ENCODE results near the gene LRRC43. TPM values are rescaled to one million over a fixed set of nuclear protein-coding genes. Genes with fewer than 3 reads are reported as not detected.

LRRC43 gene
- total and polyA plus RNA-seq, 4 donors, result 2.1 to 11.6 (median 7.2) TPM

DNA sequence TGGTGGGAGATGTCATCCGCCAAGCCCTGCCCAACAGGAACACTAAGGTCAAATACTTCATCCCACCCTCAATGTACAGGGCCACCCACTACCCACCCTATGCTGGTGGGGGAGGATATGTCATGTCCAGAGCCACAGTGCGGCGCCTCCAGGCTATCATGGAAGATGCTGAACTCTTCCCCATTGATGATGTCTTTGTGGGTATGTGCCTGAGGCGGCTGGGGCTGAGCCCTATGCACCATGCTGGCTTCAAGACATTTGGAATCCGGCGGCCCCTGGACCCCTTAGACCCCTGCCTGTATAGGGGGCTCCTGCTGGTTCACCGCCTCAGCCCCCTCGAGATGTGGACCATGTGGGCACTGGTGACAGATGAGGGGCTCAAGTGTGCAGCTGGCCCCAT, 24.1 kb downstream of the LRRC43 start:
- H3K9ac ChIP-seq (ENCODE audit: insufficient read depth in 1 of 2, low read length in 2 of 2), result no peak overlapping the region
- H3K27ac ChIP-seq (ENCODE audit: low read depth in 1 of 2, low read length in 1 of 2), result no peak overlapping the region
- ATAC-seq (ENCODE audit: insufficient read depth, low FRiP score) (no peak), DNase-seq (no peak)
- no peaks in the 10 kb centered on the region for H3K9me3 ChIP-seq (ENCODE audit: control insufficient read depth in 4 of 4, insufficient read depth in 3 of 4, low read length in 3 of 4)
- WGBS, 2 donors, result 84 to 92% methylated on average over 8 of the region's 8 CpGs
- H3K4me3 ChIP-seq, result no peak overlapping the region
- TF ChIP-seq, protein P1, sequence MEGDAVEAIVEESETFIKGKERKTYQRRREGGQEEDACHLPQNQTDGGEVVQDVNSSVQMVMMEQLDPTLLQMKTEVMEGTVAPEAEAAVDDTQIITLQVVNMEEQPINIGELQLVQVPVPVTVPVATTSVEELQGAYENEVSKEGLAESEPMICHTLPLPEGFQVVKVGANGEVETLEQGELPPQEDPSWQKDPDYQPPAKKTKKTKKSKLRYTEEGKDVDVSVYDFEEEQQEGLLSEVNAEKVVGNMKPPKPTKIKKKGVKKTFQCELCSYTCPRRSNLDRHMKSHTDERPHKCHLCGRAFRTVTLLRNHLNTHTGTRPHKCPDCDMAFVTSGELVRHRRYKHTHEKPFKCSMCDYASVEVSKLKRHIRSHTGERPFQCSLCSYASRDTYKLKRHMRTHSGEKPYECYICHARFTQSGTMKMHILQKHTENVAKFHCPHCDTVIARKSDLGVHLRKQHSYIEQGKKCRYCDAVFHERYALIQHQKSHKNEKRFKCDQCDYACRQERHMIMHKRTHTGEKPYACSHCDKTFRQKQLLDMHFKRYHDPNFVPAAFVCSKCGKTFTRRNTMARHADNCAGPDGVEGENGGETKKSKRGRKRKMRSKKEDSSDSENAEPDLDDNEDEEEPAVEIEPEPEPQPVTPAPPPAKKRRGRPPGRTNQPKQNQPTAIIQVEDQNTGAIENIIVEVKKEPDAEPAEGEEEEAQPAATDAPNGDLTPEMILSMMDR (IDR thresholded peaks at IDR 0.05; ENCODE audit: control extremely low read depth, extremely low read depth), result no peak
- peaks cover 14 to 26% (median 22%) of the 10 kb centered on the region in 4 donors for H3K36me3 ChIP-seq (ENCODE audit: control insufficient read depth in 4 of 4, insufficient read depth in 4 of 4, low read length in 4 of 4)
- H3K27me3 ChIP-seq (ENCODE audit: control insufficient read depth in 3 of 3, insufficient read depth in 3 of 3, low read length in 2 of 3), result peaks cover 0 to 28% (median 22%) of the 10 kb centered on the region in 3 donors
- peaks cover 0 to 9% (median 4%) of the 10 kb centered on the region in 5 donors for H3K4me1 ChIP-seq (ENCODE audit: control insufficient read depth in 5 of 5, insufficient read depth in 5 of 5, low read length in 5 of 5)

- peaks cover 14 to 26% (median 22%) of the 10 kb centered on the region in 4 donors for H3K36me3 ChIP-seq (ENCODE audit: control insufficient read depth in 4 of 4, insufficient read depth in 4 of 4, low read length in 4 of 4)
Observed at GRCh38 chr12:122207391-122207790, 24.5 kb downstream of the LRRC43 start.

GRCh38 chr12:122208073-122208820, 25.3 kb downstream of the LRRC43 start:
- TF ChIP-seq, protein P1 (IDR thresholded peaks at IDR 0.05; ENCODE audit: control extremely low read depth, extremely low read depth), result no peak
- H3K36me3 ChIP-seq (ENCODE audit: control insufficient read depth in 4 of 4, insufficient read depth in 4 of 4, low read length in 4 of 4), result peaks cover 19 to 32% (median 27%) of the 10 kb centered on the region in 4 donors
- 94 to 98% methylated on average over 18 of the region's 18 CpGs for WGBS, 2 donors

More at GRCh38 chr12:122207391-122207790, 24.5 kb downstream of the LRRC43 start:
- Histone ChIP-seq H3K9me3 (ENCODE audit: control insufficient read depth in 4 of 4, insufficient read depth in 3 of 4, low read length in 3 of 4) (no peaks in the 10 kb centered on the region), H3K4me3 (no peak overlapping the region), H3K27ac (ENCODE audit: low read depth in 1 of 2, low read length in 1 of 2) (no peak overlapping the region), H3K9ac (ENCODE audit: insufficient read depth in 1 of 2, low read length in 2 of 2) (no peak overlapping the region), H3K4me1 (ENCODE audit: control insufficient read depth in 5 of 5, insufficient read depth in 5 of 5, low read length in 5 of 5) (peaks cover 0 to 9% (median 4%) of the 10 kb centered on the region in 5 donors), H3K27me3 (ENCODE audit: control insufficient read depth in 3 of 3, insufficient read depth in 3 of 3, low read length in 2 of 3) (peaks cover 0 to 26% (median 19%) of the 10 kb centered on the region in 3 donors)
- TF ChIP-seq, protein P1 (IDR thresholded peaks at IDR 0.05; ENCODE audit: control extremely low read depth, extremely low read depth), result no peak
- 80 to 86% methylated on average over 8 of the region's 8 CpGs for WGBS, 2 donors
- ATAC-seq (ENCODE audit: insufficient read depth, low FRiP score) (no peak), DNase-seq (no peak)

More at GRCh38 chr12:122208073-122208820, 25.3 kb downstream of the LRRC43 start:
- ATAC-seq (ENCODE audit: insufficient read depth, low FRiP score), result no peak
- peaks cover 0 to 18% (median 11%) of the 10 kb centered on the region in 3 donors for H3K27me3 ChIP-seq (ENCODE audit: control insufficient read depth in 3 of 3, insufficient read depth in 3 of 3, low read length in 2 of 3)
- DNase-seq, result no peak
- no peak overlapping the region for H3K27ac ChIP-seq (ENCODE audit: low read depth in 1 of 2, low read length in 1 of 2)
- H3K9ac ChIP-seq (ENCODE audit: insufficient read depth in 1 of 2, low read length in 2 of 2), result no peak overlapping the region
- peaks cover 0 to 7% (median under 1%) of the 10 kb centered on the region in 5 donors for H3K4me1 ChIP-seq (ENCODE audit: control insufficient read depth in 5 of 5, insufficient read depth in 5 of 5, low read length in 5 of 5)
- H3K9me3 ChIP-seq (ENCODE audit: control insufficient read depth in 4 of 4, insufficient read depth in 3 of 4, low read length in 3 of 4), result no peaks in the 10 kb centered on the region
- no peak overlapping the region for H3K4me3 ChIP-seq
